Activated CD4-positive, alpha-beta T cell treated with anti-CD3 and anti-CD28 coated beads for 4 hours (primary cell): ENCODE results near the gene HOXD1.

Experiments used
- DNase-seq, 2 donors: peaks; one replicate each; pipeline ENCODE4 v3.0.0-alpha.2; 2020

Gene HOXD1

GRCh38 chr2:176167398-176167797, 21.1 kb upstream of the HOXD1 start:
- DNase-seq = no peak

- DNase-seq = no peak
These were observed 19.3 kb upstream of the HOXD1 start for GRCh38 chr2:176169181-176169580.

GRCh38 chr2:176169711-176170110, 18.8 kb upstream of the HOXD1 start:
- no peak for DNase-seq

DNA sequence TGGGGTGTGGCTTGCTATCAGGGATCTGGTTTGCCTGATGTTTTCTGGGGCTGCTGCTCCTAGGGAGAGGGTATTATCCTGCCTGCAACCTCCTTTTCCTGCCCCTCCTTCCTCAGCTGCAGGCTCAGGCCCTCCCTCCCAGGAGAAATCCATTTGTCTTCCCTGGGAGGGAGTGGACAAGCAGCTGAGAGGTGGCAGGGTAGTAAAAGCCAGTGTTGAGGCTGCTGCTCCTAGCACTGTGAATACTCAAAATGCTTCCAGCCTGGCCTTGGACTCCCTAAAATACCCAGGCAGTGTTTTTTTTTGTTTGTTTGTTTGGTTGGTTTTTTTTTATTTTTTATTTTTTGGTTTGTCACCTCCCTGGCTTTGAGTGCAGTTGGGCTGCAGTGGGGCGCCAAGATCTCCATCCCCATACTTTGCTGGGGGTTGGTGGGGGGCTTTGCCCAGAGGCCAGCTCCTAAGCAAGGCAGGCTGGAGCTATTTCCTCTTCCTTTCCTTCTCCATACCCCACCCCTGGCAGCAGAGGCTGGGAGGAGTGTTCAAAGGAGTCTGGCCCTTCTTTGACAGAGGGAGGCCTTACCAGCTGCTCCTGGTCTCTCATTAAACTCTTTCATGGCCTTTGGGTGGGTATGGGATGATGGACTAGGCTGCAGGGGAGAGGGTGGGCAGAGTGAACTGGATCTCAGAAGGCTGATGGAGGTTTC, 17.7 kb upstream of the HOXD1 start:
- no peak for DNase-seq

DNA sequence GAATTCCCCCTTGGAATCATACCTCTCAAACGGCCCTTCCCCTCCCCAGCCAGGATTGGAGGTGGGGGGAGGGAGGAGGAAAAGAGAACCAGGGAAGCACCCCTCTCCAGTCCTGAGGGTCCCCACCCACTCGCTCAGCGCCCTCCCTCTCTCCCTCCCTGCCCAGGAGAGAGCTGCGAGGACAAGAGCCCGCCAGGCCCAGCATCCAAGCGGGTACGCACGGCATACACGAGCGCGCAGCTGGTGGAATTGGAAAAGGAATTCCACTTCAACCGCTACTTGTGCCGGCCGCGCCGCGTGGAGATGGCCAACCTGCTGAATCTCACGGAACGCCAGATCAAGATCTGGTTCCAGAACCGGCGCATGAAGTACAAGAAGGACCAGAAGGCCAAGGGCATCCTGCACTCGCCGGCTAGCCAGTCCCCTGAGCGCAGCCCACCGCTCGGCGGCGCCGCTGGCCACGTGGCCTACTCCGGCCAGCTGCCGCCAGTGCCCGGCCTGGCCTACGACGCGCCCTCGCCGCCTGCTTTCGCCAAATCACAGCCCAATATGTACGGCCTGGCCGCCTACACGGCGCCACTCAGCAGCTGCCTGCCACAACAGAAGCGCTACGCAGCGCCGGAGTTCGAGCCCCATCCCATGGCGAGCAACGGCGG, 17.0 kb upstream of the HOXD1 start:
- DNase-seq = no peak

DNA sequence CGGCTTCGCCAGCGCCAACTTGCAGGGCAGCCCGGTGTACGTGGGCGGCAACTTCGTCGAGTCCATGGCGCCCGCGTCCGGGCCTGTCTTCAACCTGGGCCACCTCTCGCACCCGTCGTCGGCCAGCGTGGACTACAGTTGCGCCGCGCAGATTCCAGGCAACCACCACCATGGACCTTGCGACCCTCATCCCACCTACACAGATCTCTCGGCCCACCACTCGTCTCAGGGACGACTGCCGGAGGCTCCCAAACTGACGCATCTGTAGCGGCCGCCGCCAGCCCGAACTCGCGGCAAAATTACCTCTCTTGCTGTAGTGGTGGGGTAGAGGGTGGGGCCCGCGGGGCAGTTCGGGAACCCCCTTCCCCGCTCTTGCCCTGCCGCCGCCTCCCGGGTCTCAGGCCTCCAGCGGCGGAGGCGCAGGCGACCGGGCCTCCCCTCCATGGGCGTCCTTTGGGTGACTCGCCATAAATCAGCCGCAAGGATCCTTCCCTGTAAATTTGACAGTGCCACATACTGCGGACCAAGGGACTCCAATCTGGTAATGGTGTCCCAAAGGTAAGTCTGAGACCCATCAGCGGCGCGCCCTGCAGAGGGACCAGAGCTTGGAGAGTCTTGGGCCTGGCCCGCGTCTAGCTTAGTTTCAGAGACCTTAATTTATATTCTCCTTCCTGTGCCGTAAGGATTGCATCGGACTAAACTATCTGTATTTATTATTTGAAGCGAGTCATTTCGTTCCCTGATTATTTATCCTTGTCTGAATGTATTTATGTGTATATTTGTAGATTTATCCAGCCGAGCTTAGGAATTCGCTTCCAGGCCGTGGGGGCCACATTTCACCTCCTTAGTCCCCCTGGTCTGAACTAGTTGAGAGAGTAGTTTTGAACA, 16.2 kb upstream of the HOXD1 start:
- DNase-seq = no peak

DNA sequence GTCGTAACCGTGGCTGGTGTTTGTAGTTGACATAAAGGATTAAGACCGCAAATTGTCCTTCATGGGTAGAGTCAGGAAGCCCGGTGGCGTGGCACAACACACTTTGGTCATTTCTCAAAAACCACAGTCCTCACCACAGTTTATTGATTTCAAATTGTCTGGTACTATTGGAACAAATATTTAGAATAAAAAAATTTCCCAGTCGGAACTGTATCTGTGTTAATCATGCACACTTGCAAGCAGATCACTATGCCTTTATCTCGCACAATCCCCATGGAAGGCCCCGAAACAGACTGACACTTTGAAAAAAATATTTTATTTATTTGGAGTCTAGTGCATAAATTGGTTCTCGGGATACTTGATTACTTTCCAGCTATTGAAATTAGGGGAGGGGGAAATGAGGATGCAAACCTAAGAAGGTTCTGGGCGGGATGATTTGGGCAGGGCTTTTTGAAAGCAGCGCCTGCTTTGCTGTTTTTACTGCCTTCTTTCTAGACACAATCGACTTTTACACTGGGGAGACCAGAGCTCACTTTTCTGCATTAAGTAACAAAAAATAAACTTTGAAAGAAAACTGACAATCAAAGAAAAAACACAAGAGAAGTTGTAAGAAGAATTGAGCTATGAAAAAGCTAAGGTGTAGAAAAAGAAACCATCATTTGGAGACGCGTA, 15.4 kb upstream of the HOXD1 start:
- no peak for DNase-seq

GRCh38 chr2:176173567-176174381, 14.7 kb upstream of the HOXD1 start:
- no peak for DNase-seq

- DNase-seq = no peak
These were observed 14.1 kb upstream of the HOXD1 start for GRCh38 chr2:176174382-176174823.

DNA sequence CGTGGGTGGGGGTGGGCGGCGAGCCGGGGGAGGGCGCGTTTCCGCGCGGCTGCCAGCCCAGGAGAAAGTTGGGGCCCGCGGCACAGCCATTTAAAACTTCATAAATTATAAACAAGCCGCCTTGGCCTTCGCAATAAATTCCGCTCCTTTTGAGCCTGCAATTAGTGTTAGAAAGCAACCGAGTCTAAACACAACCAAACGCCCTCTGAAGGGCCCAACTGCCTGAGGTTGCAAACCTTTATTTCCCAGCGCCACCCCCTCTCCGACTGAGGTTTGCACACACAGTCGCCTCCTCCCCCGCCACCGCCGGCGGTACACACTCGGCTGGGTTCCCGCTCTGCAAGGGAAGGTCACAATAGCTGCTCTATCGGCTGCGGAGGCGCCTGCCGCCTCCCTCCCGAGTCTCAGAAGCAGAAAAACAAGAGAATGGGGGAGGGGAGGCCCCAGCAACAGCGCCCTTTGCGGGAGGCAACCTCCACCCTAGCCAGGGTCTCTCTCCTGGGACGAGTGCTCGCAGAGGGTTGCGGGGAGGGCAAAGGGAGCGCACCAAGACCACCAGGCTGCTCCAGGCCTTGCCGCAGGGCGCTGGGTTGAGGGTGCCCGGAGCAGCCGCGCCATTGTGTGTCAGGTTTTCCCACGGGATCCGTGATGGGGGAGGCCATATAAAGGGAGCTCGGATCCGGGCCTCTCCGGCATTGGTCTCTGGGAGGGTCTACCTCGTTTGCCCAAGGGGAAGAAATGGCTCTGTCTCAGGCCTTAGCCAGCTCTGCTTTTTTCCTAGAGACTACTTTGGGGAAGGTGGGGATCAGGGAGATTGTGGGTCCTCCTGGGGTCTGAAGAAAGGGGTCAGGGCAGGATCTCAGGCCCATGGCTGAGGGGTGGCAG, 13.4 kb upstream of the HOXD1 start:
- DNase-seq = no peak

GRCh38 chr2:176175709-176176607, 12.5 kb upstream of the HOXD1 start:
- no peak for DNase-seq

GRCh38 chr2:176177580-176178037, 10.9 kb upstream of the HOXD1 start:
- no peak for DNase-seq

DNA sequence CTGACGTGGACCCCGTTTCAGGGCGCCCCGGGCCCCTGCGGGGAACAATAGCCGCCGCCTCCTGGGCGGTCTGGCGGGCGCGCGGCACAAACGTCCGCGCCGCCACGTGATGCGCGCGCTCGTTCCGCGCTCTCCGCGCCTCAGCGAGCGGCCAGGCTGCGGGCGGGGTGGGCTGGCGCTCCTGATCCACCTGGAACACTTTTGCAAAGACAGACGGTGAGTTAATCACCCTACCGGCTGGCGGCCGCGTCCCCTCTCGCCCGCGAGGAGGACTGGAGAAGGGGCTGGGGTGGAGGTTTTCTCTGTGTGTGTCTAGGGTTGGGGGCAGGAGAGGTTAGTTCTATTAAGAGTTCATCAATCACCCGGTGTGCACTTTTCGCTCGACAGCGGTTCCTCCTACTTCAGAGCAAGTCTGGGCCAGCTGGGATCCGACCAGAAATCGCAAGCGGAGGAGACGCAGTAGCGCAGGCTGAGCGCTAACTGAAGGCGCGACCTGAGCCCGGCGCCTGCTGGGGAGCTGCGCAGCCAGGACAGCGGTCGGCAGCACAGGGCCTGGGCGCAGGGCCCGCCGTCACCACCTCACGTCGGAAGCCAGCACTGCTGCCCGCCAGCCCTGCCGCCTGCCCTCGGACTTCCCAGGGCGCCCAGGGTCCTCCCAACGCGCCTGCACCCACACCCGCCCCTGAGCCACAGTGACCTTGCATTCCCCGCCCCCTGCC, 10.3 kb upstream of the HOXD1 start:
- DNase-seq = no peak

DNA sequence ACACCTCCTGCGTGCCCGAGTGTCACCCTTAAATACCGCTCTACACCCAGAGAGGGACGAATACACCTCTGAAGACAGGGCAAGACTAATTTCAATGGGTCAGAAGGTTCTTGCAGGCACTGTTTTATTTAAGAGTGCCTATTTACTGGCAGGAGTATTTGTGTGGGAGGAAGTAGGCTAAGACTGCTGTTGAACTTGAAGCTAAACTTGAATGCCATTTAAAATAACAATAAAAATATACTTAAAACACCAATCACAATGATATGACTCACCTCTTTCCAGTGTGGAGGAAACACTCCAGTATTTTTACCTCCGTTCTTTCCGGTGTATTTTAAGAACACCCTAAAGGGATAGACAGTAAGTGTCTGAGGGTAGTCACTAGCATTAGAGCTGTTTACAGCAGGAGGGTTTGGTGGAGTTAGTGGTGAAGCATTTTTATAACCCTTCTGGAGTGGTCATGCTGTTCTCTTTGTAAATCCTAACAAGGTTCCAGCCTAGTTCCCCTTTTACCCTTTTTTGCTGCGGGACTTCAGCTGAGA, 9.6 kb upstream of the HOXD1 start:
- DNase-seq = no peak

DNA sequence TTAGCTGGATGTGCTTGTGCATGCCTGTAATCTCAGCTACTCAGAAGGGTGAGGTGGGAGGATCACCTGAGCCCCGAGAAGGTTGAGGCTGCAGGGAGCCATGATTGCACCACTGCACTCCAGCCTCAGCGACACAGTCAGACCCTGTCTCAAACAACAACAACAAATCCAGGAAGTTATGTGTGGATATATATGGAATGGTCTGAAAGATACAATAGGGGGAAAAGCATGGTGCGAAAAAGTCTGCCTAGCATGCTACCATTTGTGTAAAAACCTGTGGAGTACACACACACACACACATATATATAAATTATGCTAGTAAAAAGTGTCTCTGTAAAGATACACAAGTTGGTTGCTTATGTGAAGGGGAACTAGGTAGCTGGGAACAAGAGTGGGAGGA, 6.9 kb upstream of the HOXD1 start:
- DNase-seq = no peak

GRCh38 chr2:176182671-176183070, 5.8 kb upstream of the HOXD1 start:
- DNase-seq = no peak

DNA sequence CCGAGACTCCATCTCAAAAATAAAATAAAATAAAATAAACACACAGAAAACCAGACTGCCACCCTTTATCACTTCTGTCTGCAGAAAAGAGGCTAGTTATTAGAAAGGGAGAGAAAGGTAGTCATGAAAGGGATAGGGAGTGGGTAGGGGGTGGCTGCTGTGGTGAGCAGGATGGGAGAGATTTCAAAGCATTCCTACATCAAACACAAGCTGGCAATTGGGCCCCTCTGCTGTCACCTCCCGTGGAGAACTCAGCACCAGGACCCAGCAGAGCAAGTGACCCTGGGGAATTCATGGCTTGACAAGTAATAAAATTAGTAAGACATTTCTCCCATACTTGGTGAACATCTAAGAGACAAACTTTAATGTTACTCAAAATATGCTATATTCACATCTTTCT, 3.7 kb upstream of the HOXD1 start:
- no peak for DNase-seq

GRCh38 chr2:176186024-176186423, 2.4 kb upstream of the HOXD1 start:
- DNase-seq = no peak
